ENCODE results near the gene NEK4. TPM values are rescaled to one million over a fixed set of nuclear protein-coding genes. Genes with fewer than 3 reads are reported as not detected.

The NEK4 gene
- total RNA-seq, 1 experiment from 2014 or later, result 36.2 TPM

DNA sequence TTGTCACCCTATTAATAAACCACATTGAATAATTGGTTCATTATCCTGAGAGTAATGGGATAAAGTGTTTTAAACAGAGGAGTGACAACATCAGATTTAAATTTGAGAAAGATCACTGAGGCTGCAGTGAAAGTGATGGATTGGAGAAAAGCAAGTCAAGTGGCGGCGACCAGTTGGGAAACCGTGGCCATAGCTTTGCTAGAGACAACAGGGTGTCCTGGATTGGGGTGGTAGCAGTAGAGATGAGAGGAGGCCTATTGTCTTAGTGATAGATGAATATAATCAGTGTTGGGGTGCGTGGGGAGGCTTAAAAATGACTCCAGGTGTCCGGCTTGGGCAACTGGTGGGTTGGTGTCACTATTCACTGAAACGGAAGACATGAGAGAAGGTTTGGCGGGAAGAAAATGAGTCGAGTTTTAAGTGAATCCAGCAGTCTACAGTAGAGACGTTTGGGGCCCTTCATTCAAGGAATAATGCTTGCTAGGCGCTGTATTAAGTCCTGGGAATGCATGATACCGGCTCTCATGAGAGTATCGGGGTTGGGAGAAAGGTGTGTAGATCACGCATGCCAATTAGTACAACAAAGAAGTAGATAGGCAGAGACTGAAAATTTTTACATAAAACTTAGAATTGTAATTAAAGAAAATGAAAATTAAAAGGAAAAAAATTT, 819 bp downstream of the NEK4 start:
- no peak for TF ChIP-seq CBX3 (IDR thresholded peaks at IDR 0.05; ENCODE audit: low read depth)
- TF ChIP-seq ZFX (IDR thresholded peaks at IDR 0.05), result no peak
- TF ChIP-seq SIN3A (IDR thresholded peaks at IDR 0.05; ENCODE audit: low read depth), result no peak
- TF ChIP-seq SP1 (IDR thresholded peaks at IDR 0.05; ENCODE audit: low read depth), result no peak
- TF ChIP-seq SRF (IDR thresholded peaks at IDR 0.05; ENCODE audit: low read depth), result no peak
- H3K9ac ChIP-seq (ENCODE audit: low read length), result peak overlapping the region; percentile 77
- H3K4me2 ChIP-seq (ENCODE audit: low read length), result peak overlapping the region; percentile 81
- no peaks in the 10 kb centered on the region for H4K20me1 ChIP-seq (ENCODE audit: insufficient read depth)
- no peaks in the 10 kb centered on the region for H3K9me2 ChIP-seq (ENCODE audit: insufficient read depth)
- peak overlapping the region; percentile 69 to 78 for H3K4me3 ChIP-seq (replicated peaks in 1 of 2; ENCODE audit: low read depth in 1 of 2, low read length in 2 of 2)
- ChIA-PET RAD21 (ENCODE audit: low non-redundant PET in 1 of 2, low total read pairs in 2 of 2, uncharacterized antibody in 2 of 2, unreplicated experiment in 2 of 2) (no interaction called here), CTCF (no interaction called here), POLR2A (no interaction called here)
- no peak overlapping the region for H3K27ac ChIP-seq (ENCODE audit: low read depth, low read length)
- intact Hi-C loops (cut with micrococcal nuclease), result no loop called here
- BruUV-seq (replicated peaks), result TSS peak; percentile 57
- peaks cover 21% of the 10 kb centered on the region for H3K79me2 ChIP-seq (ENCODE audit: insufficient read depth, low read length)
- no peaks in the 10 kb centered on the region for H3K27me3 ChIP-seq (ENCODE audit: insufficient read depth, low read length)
- no peaks in the 10 kb centered on the region for H3K9me3 ChIP-seq (ENCODE audit: control insufficient read depth in 1 of 2, insufficient read depth in 1 of 2, low read depth in 1 of 2, low read length in 2 of 2)
- H3K4me1 ChIP-seq (ENCODE audit: control insufficient read depth in 1 of 2, insufficient read depth in 2 of 2, low read length in 2 of 2), result peaks cover 4 to 19% of the 10 kb centered on the region in 2 experiments; a peak in 3 of 4 replicates
- ATAC-seq (no peak), DNase-seq (ENCODE audit: low read depth, low spot score) (no peak)
- peaks cover 4 to 20% of the 10 kb centered on the region in 2 experiments; a peak in 2 of 4 replicates for H3K36me3 ChIP-seq (ENCODE audit: control insufficient read depth in 1 of 2, insufficient read depth in 2 of 2, low read length in 2 of 2)
- H2AFZ ChIP-seq (ENCODE audit: low read depth, low read length, poor library complexity, severe bottlenecking), result no peak overlapping the region

DNA sequence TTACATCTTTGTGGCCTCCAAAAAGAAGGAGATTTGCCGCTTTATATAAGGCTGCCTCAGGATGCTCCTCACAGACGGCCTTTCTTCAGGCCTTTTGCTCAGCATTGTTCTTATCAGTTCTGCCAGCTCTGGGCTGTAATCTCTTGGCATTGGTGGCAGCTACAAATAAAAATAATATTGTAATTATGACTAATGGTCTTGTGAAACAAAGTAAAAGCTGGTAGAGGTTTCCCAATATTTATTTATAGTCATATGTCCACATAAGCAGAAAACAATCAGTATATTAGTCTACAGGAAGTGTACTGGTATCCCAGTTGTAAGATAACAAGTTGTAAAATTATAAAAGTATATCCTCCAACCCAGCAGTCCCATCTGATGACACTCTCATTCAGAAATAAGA, 7.3 kb downstream of the NEK4 start:
- no peak overlapping the region for H3K9ac ChIP-seq (ENCODE audit: low read length)
- peaks cover 24 to 52% of the 10 kb centered on the region in 2 experiments for H3K36me3 ChIP-seq (ENCODE audit: control insufficient read depth in 1 of 2, insufficient read depth in 2 of 2, low read length in 2 of 2)
- H4K20me1 ChIP-seq (ENCODE audit: insufficient read depth), result no peaks in the 10 kb centered on the region; the same call in 1 of the 2 replicates
- ChIA-PET POLR2A (no interaction called here), RAD21 (ENCODE audit: low non-redundant PET in 1 of 2, low total read pairs in 2 of 2, uncharacterized antibody in 2 of 2, unreplicated experiment in 2 of 2) (no interaction called here), CTCF (no interaction called here)
- peaks cover 5% of the 10 kb centered on the region for H3K79me2 ChIP-seq (ENCODE audit: insufficient read depth, low read length)
- H3K4me3 ChIP-seq (replicated peaks in 1 of 2; ENCODE audit: low read depth in 1 of 2, low read length in 2 of 2), result no peak overlapping the region
- ATAC-seq (no peak), DNase-seq (ENCODE audit: low read depth, low spot score) (no peak)
- TF ChIP-seq, protein P1, sequence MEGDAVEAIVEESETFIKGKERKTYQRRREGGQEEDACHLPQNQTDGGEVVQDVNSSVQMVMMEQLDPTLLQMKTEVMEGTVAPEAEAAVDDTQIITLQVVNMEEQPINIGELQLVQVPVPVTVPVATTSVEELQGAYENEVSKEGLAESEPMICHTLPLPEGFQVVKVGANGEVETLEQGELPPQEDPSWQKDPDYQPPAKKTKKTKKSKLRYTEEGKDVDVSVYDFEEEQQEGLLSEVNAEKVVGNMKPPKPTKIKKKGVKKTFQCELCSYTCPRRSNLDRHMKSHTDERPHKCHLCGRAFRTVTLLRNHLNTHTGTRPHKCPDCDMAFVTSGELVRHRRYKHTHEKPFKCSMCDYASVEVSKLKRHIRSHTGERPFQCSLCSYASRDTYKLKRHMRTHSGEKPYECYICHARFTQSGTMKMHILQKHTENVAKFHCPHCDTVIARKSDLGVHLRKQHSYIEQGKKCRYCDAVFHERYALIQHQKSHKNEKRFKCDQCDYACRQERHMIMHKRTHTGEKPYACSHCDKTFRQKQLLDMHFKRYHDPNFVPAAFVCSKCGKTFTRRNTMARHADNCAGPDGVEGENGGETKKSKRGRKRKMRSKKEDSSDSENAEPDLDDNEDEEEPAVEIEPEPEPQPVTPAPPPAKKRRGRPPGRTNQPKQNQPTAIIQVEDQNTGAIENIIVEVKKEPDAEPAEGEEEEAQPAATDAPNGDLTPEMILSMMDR (IDR thresholded peaks at IDR 0.05 in 2 of 3, conservative IDR thresholded peaks at IDR 0.05 in 1 of 3; ENCODE audit: borderline replicate concordance in 1 of 3, insufficient read depth in 1 of 3, low read depth in 2 of 3, low read length in 2 of 3), result no peak
- TF ChIP-seq, protein P2, sequence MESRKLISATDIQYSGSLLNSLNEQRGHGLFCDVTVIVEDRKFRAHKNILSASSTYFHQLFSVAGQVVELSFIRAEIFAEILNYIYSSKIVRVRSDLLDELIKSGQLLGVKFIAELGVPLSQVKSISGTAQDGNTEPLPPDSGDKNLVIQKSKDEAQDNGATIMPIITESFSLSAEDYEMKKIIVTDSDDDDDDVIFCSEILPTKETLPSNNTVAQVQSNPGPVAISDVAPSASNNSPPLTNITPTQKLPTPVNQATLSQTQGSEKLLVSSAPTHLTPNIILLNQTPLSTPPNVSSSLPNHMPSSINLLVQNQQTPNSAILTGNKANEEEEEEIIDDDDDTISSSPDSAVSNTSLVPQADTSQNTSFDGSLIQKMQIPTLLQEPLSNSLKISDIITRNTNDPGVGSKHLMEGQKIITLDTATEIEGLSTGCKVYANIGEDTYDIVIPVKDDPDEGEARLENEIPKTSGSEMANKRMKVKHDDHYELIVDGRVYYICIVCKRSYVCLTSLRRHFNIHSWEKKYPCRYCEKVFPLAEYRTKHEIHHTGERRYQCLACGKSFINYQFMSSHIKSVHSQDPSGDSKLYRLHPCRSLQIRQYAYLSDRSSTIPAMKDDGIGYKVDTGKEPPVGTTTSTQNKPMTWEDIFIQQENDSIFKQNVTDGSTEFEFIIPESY (IDR thresholded peaks at IDR 0.05; ENCODE audit: extremely low read depth, insufficient replicate concordance, low read length), result no peak
- TF ChIP-seq SP1 (IDR thresholded peaks at IDR 0.05; ENCODE audit: low read depth) (no peak), EGR1 (IDR thresholded peaks at IDR 0.05; ENCODE audit: low read depth) (no peak), CEBPB (IDR thresholded peaks at IDR 0.05; ENCODE audit: low read depth) (no peak), RAD21 (IDR thresholded peaks at IDR 0.05; ENCODE audit: low read depth) (no peak), CBX3 (IDR thresholded peaks at IDR 0.05; ENCODE audit: low read depth) (no peak), ELF1 (IDR thresholded peaks at IDR 0.05; ENCODE audit: borderline replicate concordance, low read depth) (no peak), EZH2phosphoT487 (IDR thresholded peaks at IDR 0.05; ENCODE audit: borderline replicate concordance) (no peak)
- H3K4me1 ChIP-seq (ENCODE audit: control insufficient read depth in 1 of 2, insufficient read depth in 2 of 2, low read length in 2 of 2), result no peaks in the 10 kb centered on the region
- no peaks in the 10 kb centered on the region for H3K9me3 ChIP-seq (ENCODE audit: control insufficient read depth in 1 of 2, insufficient read depth in 1 of 2, low read depth in 1 of 2, low read length in 2 of 2)
- no peak overlapping the region for H3K27ac ChIP-seq (ENCODE audit: low read depth, low read length)
- H3K9me2 ChIP-seq (ENCODE audit: insufficient read depth), result no peaks in the 10 kb centered on the region
- no peaks in the 10 kb centered on the region for H3K27me3 ChIP-seq (ENCODE audit: insufficient read depth, low read length)
- H2AFZ ChIP-seq (ENCODE audit: low read depth, low read length, poor library complexity, severe bottlenecking), result no peak overlapping the region
- BruUV-seq (replicated peaks), result no TSS peak
- intact Hi-C loops (cut with micrococcal nuclease), result no loop called here
- no peak overlapping the region for H3K4me2 ChIP-seq (ENCODE audit: low read length)
